T follicular helper cell (primary cell): ENCODE data around the gene RMND1.

Experiments used
- DNase-seq: peaks from one replicate; pipeline ENCODE4 v3.0.0-alpha.2; 2020; ENCODE audit warnings: low read depth

RMND1 gene

DNA sequence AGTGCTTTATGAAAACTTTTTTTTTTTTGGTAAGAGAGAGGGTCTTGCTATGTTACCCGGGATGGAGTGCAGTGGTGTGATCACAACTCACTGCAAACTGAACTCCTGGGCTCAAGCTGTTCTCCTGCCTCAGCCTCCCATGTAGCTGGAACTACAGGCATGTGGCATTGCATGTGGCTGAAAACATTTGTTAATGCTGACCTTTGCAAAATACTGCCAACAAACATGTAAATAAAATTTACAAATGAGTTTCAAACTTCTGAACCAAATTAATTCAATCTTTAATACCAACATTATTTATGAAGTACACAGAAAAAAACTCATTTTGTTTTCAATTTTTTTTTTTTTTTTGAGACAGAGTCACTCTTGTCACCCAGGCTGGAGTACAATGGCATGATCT is 34.4 kb downstream of the RMND1 start:
- no peak for DNase-seq

DNA sequence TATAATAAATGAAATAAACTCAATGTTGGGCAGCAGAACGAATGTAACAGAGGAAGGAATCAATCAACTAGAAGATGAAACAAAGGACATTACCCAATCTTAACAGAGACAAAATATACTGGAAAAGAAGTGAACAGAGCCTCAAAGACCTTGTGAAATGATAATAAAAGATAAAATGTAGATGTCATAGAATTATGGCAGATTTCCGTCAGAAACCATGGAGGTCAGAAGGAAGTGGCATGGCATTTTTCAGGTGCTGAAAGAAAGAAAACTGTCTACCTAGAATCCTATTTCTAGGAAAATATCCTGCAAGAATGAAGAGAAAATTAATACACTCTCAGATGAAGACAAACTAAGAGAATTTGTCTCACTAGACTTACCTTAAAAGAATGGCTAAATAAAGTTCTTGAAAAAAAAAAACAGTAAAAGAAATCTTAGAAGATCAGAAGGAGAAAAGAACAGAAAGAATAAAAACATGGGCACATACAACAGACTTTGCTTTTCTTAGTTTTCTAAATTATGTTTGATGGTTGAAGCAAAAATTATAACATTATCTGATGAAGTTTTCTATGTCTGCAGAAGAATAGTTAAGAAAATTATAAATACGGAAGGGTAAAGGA is 37.2 kb downstream of the RMND1 start:
- DNase-seq = no peak

DNA sequence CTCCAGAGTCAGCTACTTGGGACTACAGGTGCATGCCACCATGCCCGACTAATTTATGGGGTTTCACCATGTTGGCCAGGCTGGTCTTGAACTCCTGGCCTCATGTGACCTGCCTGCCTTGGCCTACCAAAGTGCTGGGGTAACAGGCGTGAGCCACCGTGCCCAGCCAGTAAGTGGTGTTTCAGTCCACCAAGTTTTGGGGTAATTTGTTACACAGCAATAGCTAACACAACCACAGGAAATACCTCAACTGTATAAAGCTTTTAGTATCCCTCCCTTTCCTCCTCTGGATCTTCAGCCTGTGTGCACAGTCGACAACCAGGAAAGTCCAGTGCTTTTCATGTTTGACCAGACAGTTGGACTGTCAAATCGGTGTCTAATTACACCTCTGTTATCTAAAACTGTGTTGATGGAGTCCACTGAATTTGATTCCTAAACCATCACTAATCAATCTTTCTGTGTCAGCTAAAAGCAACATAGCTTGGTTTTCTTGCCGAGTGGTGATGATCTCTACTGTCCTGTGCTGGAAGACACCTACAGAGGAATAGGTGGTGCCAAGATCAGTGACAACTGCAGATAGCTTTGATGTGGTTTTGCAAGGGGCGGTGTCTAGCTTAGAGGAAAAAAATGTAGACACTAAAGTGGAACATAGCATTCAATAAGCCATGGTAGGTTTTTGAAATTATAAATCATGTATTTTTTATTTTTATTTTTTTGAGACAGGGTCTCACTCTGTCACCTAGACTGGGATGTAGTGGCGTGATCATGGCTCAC is 38.4 kb downstream of the RMND1 start:
- DNase-seq = peak; percentile 65

DNA sequence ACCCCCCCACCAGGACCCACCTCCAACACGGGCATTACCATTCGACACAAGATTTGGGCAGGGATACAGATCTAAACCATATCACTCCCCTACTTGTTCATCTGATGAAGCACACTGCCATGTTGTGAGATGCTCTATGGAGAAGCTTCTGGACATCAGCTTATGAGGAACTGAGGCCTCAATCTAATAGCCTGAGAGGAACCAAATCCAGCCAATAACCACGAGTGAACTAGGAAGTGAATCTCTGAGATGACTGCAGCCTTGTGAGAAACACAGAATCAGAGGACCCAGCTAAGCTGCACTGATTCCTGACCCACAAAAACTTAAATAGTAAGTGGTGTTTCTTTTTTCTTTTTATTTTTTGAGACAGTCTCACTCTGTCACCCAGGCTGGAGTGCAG is 39.0 kb downstream of the RMND1 start:
- DNase-seq = no peak

DNA sequence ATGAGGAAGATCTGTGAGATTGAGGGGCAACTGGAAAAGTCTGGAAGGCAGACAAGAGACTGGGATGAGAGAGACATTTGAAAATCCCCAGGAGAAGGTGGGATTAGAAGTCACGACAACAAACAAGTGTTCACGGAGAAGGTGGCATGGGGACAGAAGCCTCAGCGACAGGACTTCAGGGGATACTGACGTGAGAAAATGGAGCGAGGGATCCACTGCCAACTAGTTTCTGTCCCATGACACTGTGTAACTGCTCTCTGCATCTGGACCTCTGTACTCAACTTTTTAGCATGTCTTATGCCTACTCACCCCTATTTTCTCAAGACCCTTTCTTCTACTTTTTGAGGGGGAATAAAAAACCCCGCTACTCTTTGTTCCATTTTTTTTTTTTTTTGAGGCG is 42.2 kb downstream of the RMND1 start:
- DNase-seq = no peak

DNA sequence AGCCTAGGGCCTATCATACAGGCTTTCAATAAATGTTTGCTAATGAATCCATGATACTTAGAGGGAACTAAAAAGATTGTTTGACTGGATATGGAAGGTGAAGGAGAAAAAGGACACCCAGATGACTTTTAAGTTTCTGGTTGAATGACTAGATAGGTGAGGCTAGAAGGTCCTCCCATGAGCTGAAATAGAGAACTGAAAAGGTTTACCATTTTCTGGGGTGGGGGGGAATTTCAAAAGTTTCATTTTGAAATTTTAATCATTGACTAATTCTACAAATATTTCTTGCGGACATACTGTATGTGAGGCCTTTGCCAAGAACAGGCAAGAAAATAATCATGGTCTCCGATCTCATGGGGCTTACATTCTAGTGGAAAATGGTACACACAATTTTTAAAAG is 42.7 kb downstream of the RMND1 start:
- DNase-seq = no peak

DNA sequence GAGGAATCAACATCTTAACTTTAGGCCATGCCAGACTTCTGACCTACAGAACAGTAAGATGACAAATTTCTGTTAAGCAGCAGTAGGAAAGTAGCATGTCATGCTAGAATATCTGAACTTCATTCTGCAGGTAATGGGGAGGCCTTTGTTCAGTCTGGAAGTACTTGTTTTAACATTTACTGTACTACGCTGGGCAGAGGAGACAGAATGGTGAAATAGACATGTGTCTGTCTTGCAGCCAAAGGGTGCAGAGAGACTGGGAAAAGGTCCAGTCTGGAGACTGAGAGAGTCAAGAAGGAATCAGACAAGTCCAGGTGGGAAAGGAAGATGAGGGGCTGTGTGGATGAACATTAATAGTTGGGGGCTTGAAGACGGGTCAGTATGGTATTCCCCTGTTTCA is 43.1 kb downstream of the RMND1 start:
- DNase-seq = no peak

DNA sequence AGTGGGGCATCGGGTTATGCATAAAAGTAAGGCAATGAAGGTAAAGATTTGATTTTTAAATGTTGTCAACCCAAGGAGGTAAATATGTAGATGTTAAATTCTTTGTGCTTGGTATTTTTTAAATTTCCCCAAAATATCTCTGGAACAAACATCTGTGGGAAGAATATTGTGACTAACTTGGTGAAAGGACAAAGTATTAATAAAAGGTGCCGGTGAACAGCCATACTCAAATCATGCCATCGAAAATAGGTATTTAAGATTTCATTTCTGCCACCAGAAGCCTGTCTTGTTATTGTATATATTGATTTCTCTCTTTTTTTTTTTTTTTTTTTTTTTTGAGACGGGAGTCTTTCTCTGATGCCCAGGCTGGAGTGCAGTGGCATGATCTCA is 48.0 kb downstream of the RMND1 start:
- DNase-seq = no peak

DNA sequence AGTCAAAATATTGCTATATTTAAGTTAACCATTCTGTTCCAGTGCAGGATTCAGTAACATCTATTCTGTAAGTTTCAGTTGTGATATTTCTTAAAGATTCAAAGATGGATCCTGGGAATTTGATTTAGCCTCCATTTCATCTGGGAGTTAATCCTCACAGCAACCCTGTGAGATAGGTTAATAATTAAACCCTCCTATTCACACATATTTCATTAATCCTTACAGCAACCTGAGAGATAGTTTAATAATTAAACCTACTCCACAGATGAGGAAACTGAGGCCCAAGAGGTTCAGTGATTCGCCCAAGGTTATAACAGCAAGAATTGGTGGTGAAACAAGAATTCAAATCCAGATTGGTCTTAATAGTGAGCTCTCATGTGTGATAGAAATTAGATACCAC is 49.7 kb downstream of the RMND1 start:
- no peak for DNase-seq

DNA sequence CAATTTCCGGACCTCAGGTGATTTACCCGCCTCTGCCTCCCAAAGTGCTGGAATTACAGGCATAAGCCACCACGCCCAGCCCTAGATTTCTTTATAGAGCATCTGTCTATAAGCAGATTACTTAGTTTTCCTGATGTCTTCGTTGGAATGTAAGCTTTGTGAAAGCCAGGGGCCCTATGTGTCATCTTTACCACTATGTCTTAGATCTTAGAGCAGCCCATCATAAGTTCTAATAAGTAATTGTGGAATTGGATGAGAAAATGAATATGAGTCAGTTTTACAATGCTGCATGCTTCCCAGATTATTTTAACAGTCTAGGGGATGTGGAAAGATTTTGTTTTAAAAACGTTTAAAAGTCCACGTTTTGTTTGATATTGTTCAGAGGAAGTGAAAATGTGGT is 51.5 kb downstream of the RMND1 start:
- no peak for DNase-seq

DNA sequence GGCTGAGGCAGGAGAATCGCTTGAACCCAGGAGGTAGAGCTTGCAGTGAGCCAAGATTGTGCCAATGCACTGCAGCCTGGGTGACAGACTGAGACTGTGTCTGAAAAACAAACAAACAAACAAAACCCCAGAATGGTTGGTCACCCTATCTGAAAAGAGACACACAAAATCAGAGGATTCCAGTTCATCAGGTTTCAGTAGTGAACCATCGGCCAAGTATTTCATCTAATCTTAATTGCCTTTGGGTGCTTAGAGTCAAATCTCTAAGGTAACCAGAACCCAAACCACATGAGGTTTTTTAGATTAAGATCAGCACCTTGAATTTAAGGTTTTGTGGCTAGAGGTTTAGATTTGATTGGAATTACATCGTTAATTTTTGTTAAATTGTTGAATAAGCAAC is 52.2 kb downstream of the RMND1 start:
- no peak for DNase-seq

DNA sequence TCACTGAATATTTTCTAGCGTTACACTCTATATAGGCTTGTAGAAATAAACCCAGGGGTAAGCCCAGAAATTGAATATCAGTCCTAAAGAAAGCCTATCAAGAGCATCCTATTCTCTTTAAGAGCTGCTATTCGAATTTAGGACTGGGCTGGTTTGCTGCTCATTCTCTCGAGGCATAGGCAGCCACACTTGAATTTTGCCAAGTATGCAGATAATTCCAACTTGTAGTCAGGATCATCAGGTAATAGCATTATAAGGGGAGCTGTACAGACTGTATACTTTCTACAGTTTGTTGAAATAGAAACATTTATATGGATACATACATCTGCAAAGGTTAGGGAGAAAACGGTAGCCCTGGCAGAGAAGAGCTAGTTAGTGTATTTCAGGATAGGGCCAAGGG is 58.5 kb downstream of the RMND1 start:
- DNase-seq = no peak

DNA sequence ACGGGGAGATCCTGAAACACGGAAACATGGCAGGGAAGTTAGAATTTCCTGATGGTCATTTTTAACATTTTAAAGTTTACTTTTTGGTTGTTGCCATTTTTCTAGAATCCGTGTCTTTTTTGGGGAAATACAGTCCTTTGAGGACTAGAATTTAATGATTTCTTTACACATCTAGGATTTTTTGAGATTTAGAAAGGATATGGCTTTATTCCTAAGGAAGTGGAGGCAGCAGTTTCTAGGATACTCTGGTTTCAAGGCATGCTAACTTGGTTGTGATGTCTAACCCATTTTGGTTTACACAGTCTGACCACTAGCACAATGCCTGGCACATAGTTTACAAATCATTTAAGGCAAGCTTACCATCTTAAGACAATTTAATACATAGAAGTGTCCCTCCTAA is 59.5 kb downstream of the RMND1 start:
- DNase-seq = no peak

DNA sequence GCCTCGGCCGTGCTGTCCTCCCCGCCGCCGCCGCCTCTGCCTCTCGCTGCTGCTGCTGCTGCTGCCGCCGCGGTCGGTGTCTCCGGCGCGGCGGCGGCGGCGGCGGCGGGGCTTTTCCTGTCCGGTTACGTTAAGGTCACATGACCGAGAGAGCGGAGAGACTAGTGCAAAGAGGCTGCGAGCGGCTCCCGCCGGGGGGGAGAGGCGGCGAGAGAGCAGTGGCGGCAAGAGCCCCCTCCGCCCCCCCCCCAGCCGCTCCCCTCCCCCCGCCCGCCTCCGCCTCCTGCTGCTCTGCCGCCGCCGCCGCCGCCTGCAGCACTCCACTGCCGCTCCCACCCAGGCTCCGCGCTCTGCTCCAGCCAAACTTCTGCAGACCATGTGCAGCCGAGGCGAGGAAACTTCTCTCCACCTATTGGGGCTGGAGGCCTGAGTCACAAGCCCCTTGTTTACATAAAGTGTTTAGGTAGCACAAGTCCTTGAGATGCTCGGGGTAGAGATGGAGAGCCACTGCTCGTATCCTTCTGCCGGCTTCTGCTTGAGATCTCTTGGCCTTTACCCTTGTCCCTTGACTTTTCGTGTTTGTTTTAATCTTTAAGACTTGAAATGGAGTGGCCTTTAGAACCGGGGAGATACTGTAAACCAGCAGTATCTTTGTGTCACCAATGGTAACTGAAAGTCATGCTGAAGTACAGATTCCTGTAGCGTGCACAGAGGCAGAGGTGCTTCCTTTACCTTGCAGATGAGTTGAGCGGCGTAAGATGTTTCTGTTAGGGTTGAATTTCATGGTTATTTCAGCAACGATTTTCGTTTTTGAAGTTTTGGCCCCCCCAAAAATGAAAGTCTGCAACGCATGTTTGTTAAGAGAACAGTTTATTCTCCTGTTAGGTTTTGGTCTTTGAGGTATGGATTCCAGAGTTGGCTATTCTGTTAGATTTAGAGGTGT is 60.2 kb downstream of the RMND1 start, which contains the start of gene ZBTB2:
TSS of gene ZBTB2 (minus strand) at position 89 of the 943 bp plus-strand sequence. CDS start 17,922 bp downstream, outside the sequence.
- DNase-seq = peak; percentile 51

DNA sequence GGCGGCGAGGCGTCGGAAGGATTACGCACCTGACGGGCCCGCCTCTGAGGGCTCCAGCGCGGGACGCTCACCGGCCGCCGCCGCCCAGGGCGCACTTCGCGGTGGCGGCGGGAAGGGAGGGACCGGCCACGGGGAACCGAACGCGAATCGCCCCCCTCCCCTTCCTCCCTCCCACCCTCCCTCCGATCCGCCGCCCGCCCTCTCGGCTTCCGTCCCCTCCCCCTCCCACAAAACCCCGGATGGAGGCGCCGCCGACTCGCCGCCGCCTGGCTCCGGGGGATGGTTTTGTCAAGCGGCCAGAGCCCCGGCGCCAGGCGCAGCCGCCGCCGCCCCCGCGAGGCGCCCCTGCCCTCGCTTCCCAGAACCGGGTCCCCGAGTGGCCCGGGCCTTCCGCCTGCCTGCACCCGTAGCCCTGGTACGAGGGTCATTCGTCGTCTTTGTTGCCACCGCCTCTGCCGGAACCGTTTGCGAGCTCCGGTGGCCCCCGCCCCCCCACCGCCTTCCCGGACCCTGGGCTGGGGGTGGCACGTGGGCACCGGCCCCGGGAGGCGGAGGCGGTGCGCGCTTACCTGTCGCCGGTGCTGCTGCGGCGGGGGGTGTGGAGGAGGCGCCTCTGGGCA is 61.0 kb downstream of the RMND1 start:
- DNase-seq = peak; percentile 82

DNA sequence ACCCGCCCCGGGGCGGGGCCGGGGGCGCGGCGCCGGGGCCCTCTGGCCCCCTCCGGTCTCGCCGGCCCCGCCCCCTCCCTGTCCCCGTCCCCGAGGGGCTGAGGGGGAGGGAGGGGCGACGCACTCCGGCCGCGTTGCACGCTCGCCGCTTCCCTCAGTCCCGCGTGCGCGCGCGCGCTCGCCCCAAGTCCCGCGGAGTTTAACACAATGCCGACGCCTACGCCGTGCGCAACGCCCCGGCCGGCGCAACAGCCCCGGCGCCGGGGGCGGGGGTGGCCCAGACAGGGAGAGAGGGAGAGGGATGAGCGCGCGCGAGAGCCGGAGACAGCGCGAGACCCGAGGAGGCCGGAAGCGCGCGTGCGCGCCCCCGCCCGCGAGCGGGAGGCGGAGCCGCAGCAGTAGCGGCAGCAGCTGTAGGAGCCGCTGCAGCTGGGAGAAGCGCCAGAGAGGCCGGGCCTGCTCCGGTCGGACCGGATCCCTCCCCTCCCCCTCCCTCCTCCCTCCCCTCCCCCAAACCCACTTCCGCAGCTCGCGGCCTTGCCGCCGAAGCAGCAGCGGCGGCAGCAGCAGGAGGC is 61.6 kb downstream of the RMND1 start:
- peak; percentile 95 for DNase-seq

DNA sequence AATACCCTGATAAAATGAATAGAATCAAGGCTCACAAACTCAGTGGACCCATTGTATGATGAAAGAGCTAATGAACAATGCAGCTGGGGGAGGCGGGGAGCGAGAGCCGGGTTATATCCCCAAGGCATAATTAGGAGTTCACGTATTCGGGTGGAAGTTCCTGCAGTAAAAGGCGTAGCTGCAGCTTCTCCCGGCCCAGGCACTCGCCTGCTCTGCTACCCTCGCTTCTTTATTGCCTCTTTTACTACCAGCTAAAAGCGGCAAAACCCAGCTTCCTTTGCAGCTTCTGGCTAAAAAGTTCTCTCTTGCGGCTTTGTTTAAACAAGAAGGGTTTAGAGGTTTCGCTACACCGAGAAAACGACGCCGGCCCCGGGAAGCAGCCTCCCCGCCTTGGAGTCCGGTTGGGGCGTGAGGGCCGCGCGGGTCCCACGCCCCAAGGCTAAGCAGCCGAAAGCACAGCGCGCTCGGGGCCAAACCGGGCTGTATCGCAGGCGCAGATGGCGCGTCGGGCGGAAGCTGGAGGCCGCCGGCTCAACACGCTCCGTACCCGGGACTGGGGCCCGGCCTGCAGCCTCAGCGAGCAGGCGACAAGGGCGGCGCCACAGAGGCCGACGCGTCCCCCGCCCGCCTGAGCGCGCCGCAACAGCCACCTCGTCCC is 62.2 kb downstream of the RMND1 start:
- no peak for DNase-seq

DNA sequence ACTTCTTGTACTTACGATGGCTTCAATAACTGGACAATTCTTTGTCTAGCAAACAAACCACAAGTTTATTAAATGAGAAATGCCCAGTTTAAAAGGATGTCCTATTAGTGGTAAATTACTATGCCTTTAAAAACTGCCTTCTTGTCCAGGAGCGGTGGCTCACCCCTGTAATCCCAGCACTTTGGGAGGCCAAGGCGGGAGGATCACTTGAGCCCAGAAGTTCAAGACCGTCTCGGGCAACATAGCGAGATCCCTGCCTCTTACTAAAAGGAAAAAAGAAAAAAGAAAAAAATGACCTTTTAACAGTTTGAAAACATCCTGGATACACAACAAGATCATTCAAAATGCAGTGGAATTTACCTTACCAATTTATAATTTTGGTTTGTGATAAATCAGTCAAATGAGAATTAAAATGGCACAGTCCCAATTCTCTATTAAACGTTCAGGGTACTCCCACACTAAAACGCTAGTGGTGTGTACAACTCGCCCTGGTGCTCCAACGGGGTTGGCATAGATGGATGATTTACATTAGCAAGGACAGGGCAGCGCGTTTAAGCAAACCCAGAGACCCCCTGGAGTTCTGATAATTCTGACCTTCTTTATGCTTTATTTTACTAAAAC is 62.8 kb downstream of the RMND1 start:
- no peak for DNase-seq

DNA sequence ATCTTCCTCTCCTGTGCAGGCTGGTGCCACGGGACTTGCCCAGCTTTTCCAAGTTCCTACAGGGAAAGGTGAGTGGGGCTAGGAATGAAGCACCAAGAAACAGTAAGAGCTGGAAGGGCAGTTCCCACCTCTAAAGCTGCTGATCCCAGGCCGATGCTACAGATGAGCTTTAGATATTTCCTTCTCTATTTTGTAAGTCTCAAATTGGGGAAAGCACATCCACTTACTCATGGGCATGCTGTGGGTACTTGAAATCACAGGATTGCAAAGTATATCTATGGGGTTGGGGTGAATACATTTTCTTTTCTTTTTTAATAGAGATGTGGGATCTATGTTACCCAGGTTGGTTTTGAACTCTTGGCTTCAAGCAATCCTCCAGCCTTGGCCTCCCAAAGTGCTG is 63.7 kb downstream of the RMND1 start:
- DNase-seq = no peak

DNA sequence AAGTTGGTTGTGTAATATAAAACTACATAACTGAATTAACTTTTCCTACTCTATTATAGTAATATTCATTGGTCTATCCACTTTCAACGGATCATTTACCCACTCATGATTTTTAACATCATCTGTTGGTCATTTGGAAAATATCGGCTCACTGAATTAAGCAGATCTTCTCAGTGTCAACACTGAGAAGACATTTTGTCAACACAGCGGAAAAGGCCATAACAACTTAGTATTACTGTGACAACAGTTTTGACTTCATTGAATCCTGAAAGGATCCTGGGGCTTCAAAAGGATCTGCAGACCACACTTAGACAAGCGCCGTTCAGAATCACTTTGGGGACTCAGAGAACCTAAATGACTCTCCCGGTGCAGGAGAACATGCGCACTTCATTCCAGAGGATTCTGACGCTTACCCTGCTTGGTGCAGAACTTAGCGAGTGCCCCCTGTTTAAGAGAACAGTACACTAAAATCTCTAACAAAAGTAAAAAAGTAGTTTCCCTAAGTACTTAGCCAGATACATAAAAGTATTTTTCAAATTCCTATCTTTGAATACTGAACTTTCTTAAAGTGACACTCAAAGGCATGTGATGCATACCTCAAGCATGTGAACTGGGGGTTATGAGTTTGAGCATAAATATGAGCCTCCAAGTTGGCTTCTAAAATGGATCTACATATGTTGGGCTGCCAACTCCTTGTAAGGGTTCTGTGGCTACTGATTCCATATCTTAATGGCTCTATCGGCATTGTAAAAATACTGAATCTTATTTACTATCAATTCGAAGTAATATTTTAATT is 64.6 kb downstream of the RMND1 start:
- DNase-seq = no peak
